Stomach (tissue), 4 donors: ENCODE data around the gene TFIP11.

Source experiments
- CTCF ChIP-seq, 7 experiments: fragments of 450-650 bp in 4 of 7; fragments of 200-600 bp in 3 of 7; sonication (generic) in 3 of 7; IDR thresholded peaks; one replicate each; pipeline ENCODE4 v1.5.1; 2016 to 2019; ENCODE audit warnings: antibody characterized with exemption in 7 of 7, control low read depth in 2 of 7, mild to moderate bottlenecking in 1 of 7
- EP300 ChIP-seq: sonication (generic); formaldehyde crosslinking; IDR thresholded peaks from one replicate; pipeline ENCODE4 v1.6.1; 2017; ENCODE audit warnings: antibody characterized with exemption
- POLR2A ChIP-seq, 4 donors: fragments of 450-650 bp; IDR thresholded peaks; one replicate each; pipeline ENCODE4 v1.6.1; 2016; ENCODE audit warnings: antibody characterized with exemption in 4 of 4, control low read depth in 2 of 4, mild to moderate bottlenecking in 1 of 4, moderate library complexity in 1 of 4
- POLR2AphosphoS5 ChIP-seq, 3 donors: sonication (generic); formaldehyde crosslinking; IDR thresholded peaks; one replicate each; pipeline ENCODE4 v1.6.1; 2016; ENCODE audit warnings: antibody characterized with exemption in 3 of 3

GRCh38 chr22:26450453-26451185 lies 61.7 kb downstream of the TFIP11 start:
- TF ChIP-seq CTCF (IDR thresholded peaks at IDR 0.05) (no peak), EP300 (no peak), POLR2AphosphoS5 (IDR thresholded peaks at IDR 0.05) (no peak), POLR2A (IDR thresholded peaks at IDR 0.05) (no peak)
